Coronary artery (tissue), 2 donors: ENCODE measurements around the gene MAST1.
"Not testable (repeated sequence)": the region's sequence is repeated elsewhere in the genome, so short reads cannot be mapped to it uniquely, and the experiment has no call there.

Experiments used
- DNase-seq: peaks from one replicate; pipeline ENCODE4 v3.0.0-alpha.2; 2017; ENCODE audit warnings: low spot score
- H3K27ac ChIP-seq, 2 donors: fragments of 200-600 bp; sonication (generic); one replicate each; pipeline ENCODE4 v1.5.1; 2016 to 2019
- H3K4me3 ChIP-seq: fragments of 200-600 bp; sonication (generic); 2 replicates; pipeline ENCODE4 v1.5.1; 2016; ENCODE audit warnings: mild to moderate bottlenecking, moderate library complexity
- TF ChIP-seq, protein P1 (sequence below): fragments of 200-600 bp; sonication (generic); IDR thresholded peaks from one replicate; pipeline ENCODE4 v1.5.1; 2019; ENCODE audit warnings: antibody characterized with exemption

Gene MAST1

GRCh38 chr19:12804051-12804450 is 34.3 kb upstream of the MAST1 start:
- TF ChIP-seq, protein P1, sequence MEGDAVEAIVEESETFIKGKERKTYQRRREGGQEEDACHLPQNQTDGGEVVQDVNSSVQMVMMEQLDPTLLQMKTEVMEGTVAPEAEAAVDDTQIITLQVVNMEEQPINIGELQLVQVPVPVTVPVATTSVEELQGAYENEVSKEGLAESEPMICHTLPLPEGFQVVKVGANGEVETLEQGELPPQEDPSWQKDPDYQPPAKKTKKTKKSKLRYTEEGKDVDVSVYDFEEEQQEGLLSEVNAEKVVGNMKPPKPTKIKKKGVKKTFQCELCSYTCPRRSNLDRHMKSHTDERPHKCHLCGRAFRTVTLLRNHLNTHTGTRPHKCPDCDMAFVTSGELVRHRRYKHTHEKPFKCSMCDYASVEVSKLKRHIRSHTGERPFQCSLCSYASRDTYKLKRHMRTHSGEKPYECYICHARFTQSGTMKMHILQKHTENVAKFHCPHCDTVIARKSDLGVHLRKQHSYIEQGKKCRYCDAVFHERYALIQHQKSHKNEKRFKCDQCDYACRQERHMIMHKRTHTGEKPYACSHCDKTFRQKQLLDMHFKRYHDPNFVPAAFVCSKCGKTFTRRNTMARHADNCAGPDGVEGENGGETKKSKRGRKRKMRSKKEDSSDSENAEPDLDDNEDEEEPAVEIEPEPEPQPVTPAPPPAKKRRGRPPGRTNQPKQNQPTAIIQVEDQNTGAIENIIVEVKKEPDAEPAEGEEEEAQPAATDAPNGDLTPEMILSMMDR, result no peak
- no peak overlapping the region for H3K27ac ChIP-seq
- DNase-seq, result no peak
- no peak overlapping the region for H3K4me3 ChIP-seq

GRCh38 chr19:12806242-12807081 is 31.9 kb upstream of the MAST1 start, which contains the start of gene RNASEH2A:
TSS of gene RNASEH2A (plus strand) at chr19:12806584. CDS start at chr19:12806674, 90 bp downstream.
- Histone ChIP-seq H3K4me3 (peak within 1 kb of the TSS; percentile 71), H3K27ac (peak within 1 kb of the TSS; percentile 41 to 53)
- TF ChIP-seq, protein P1, result no peak

DNA sequence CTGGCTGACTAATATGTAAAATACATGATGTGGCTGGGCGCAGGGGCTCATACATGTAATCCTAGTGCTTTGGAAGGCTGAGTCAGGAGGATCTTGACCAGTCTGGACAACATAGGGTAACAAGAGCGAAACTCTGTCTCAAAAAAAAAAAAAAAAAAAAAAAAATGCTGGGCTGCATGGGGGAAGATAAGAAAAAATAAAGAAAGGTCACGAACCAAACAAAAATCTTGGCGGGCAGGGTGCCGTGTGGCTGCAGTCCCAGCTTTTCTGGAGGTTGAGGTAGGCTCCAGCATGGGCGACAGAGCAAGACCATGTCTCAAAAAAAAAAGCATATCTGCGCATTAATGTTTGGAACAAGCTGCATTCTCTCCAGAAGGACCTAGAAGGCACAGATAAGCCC is 23.2 kb upstream of the MAST1 start:
- DNase-seq, result no peak
- no peak overlapping the region for H3K27ac ChIP-seq
- TF ChIP-seq, protein P1, result no peak
- H3K4me3 ChIP-seq, result no peak overlapping the region

More at GRCh38 chr19:12806242-12807081, 31.9 kb upstream of the MAST1 start, which contains the start of gene RNASEH2A:
- DNase-seq, result peak; percentile 88

DNA sequence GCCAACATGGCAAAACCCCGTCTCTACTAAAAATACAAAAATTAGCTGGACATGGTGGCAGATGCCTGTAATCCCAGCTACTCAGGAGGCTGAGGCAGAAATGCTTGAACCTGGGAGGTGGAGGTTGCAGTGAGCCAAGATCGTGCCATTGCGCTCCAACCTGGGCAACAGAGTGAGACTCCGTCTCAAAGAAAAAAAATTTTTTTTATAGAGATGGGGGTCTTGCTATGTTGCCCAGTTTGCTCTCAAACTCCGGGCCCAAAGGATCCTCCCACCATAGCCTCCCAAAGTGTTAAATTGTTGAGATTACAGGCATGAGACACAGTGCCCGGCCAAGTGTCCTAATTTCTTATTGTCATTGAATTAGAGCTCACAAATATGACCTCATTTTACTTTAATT is 21.1 kb upstream of the MAST1 start:
- H3K4me3 ChIP-seq, H3K27ac ChIP-seq, DNase-seq: not testable (repeated sequence)

DNA sequence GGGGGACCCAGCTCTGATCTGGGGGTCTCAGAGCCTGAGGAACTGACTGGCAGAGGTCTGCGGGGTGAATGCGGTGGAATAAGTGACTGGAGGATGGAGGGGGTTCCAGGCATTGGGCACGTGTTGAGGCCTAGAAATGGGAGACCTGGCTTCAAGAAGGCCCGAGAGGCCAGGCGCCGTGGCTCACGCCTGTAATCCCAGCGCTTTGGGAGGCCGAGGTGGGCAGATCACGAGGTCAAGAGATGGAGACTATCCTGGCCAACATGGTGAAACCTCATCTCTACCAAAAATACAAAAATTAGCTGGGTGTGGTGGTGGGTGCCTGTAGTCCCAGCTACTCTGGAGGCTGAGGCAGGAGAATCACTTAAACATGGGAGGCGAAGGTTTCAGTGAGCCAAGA is 20.5 kb upstream of the MAST1 start:
- not testable (repeated sequence) for H3K27ac ChIP-seq, H3K4me3 ChIP-seq, DNase-seq

- TF ChIP-seq, protein P1, result no peak
- H3K4me3 ChIP-seq, result no peak overlapping the region
- no peak overlapping the region for H3K27ac ChIP-seq
- no peak for DNase-seq
These were observed 16.6 kb upstream of the MAST1 start for GRCh38 chr19:12821761-12822160.

- no peak for DNase-seq
- no peak overlapping the region for H3K27ac ChIP-seq
- TF ChIP-seq, protein P1, result no peak
- H3K4me3 ChIP-seq, result no peak overlapping the region
These were observed 12.8 kb upstream of the MAST1 start for GRCh38 chr19:12825254-12826131.
